Natural killer cell treated with Interleukin-12 subunit alpha and Interleukin-12 subunit beta and Interleukin-15 and Interleukin-18, amount 100 ng/mL, for 72 hours (primary cell): ENCODE data around the gene ZDHHC19. TPM values are rescaled to one million over a fixed set of nuclear protein-coding genes. Genes with fewer than 3 reads are reported as not detected.
"Not testable (repeated sequence)": the region's sequence is repeated elsewhere in the genome, so short reads cannot be mapped to it uniquely, and the experiment has no call there.

Experiments used
- ATAC-seq, 2 donors: fragments of 150-1000 bp; cut with Tn5 transposase in 1 of 2; sonication (Bioruptor Pico), chemical (Tn5 transposase) in 1 of 2; 2 replicates each; pipeline ENCODE4 v1.10.0; 2021
- DNase-seq: peaks from one replicate; pipeline ENCODE4 v3.0.0; 2022; ENCODE audit warnings: low spot score
- H3K27ac Mint-ChIP-seq, 2 donors: 1 replicate in 1 of 2; 2 replicates in 1 of 2; pipeline ENCODE4 v1.8.0; 2022; ENCODE audit warnings: mixed read lengths in 2 of 2, mild to moderate bottlenecking in 1 of 2, moderate library complexity in 1 of 2
- H3K27me3 Mint-ChIP-seq, 2 donors: 1 replicate in 1 of 2; 2 replicates in 1 of 2; pipeline ENCODE4 v1.8.0; 2022; ENCODE audit warnings: mixed read lengths in 2 of 2
- H3K36me3 Mint-ChIP-seq: one replicate; pipeline ENCODE4 v1.8.0; 2022; ENCODE audit warnings: mixed read lengths
- H3K4me1 Mint-ChIP-seq, 2 donors: 1 replicate in 1 of 2; 2 replicates in 1 of 2; pipeline ENCODE4 v1.8.0; 2022; ENCODE audit warnings: low read depth in 2 of 2, mixed read lengths in 2 of 2, mild to moderate bottlenecking in 1 of 2
- H3K4me3 Mint-ChIP-seq: one replicate; pipeline ENCODE4 v1.8.0; 2022; ENCODE audit warnings: mixed read lengths
- H3K9me3 Mint-ChIP-seq: 2 replicates; pipeline ENCODE4 v1.8.0; 2022; ENCODE audit warnings: mixed read lengths
- total RNA-seq, 2 donors: library from RNA; stranded (reverse); gene quantifications; one replicate each; pipeline ENCODE4 v1.2.3, GENCODE V29; 2022

Gene ZDHHC19
- total RNA-seq, 2 donors from 2014 or later, result 1.0 TPM; not detected in 1

- Mint-ChIP-seq H3K4me1 (no peaks in the 10 kb centered on the region), H3K27ac (no peak overlapping the region), H3K4me3 (no peak overlapping the region), H3K9me3 (no peaks in the 10 kb centered on the region), H3K27me3 (no peaks in the 10 kb centered on the region), H3K36me3 (no peaks in the 10 kb centered on the region)
- DNase-seq (no peak), ATAC-seq (no peak)
Observed at GRCh38 chr3:196169836-196170240, 41.4 kb downstream of the ZDHHC19 start.

- no peak overlapping the region for H3K4me3 Mint-ChIP-seq
Observed at GRCh38 chr3:196168808-196169391, 42.3 kb downstream of the ZDHHC19 start.

GRCh38 chr3:196166741-196167140, 44.5 kb downstream of the ZDHHC19 start:
- DNase-seq, result no peak
- Mint-ChIP-seq H3K9me3 (no peaks in the 10 kb centered on the region), H3K27ac (no peak overlapping the region), H3K4me1 (no peaks in the 10 kb centered on the region), H3K36me3 (no peaks in the 10 kb centered on the region), H3K27me3 (no peaks in the 10 kb centered on the region), H3K4me3 (no peak overlapping the region)
- no peak for ATAC-seq

More at GRCh38 chr3:196168808-196169391, 42.3 kb downstream of the ZDHHC19 start:
- ATAC-seq (no peak), DNase-seq (no peak)
- H3K36me3 Mint-ChIP-seq, result no peaks in the 10 kb centered on the region
- H3K9me3 Mint-ChIP-seq, result no peaks in the 10 kb centered on the region
- H3K27ac Mint-ChIP-seq, result no peak overlapping the region
- no peaks in the 10 kb centered on the region for H3K27me3 Mint-ChIP-seq
- H3K4me1 Mint-ChIP-seq, result no peaks in the 10 kb centered on the region

GRCh38 chr3:196165850-196166249, 45.4 kb downstream of the ZDHHC19 start:
- H3K4me3 Mint-ChIP-seq, result no peak overlapping the region
- no peaks in the 10 kb centered on the region for H3K9me3 Mint-ChIP-seq
- H3K27me3 Mint-ChIP-seq, result no peaks in the 10 kb centered on the region
- H3K4me1 Mint-ChIP-seq, result no peaks in the 10 kb centered on the region
- no peaks in the 10 kb centered on the region for H3K36me3 Mint-ChIP-seq
- no peak overlapping the region for H3K27ac Mint-ChIP-seq
- ATAC-seq (no peak), DNase-seq (no peak)

- H3K9me3 Mint-ChIP-seq, H3K4me1 Mint-ChIP-seq, H3K27me3 Mint-ChIP-seq, ATAC-seq, H3K36me3 Mint-ChIP-seq, H3K27ac Mint-ChIP-seq, H3K4me3 Mint-ChIP-seq, DNase-seq: not testable (repeated sequence)
Observed at GRCh38 chr3:196165006-196165575, 46.1 kb downstream of the ZDHHC19 start.

GRCh38 chr3:196164576-196164975, 46.6 kb downstream of the ZDHHC19 start:
- ATAC-seq (no peak), DNase-seq (no peak)
- Mint-ChIP-seq H3K4me1 (peaks cover 0 to 7% of the 10 kb centered on the region in 2 donors), H3K9me3 (no peaks in the 10 kb centered on the region), H3K27ac (no peak overlapping the region), H3K36me3 (no peaks in the 10 kb centered on the region), H3K27me3 (no peaks in the 10 kb centered on the region), H3K4me3 (no peak overlapping the region)

- peaks cover 0 to 7% of the 10 kb centered on the region in 2 donors for H3K4me1 Mint-ChIP-seq
- H3K4me3 Mint-ChIP-seq, result no peak overlapping the region
- no peak overlapping the region for H3K27ac Mint-ChIP-seq
- no peaks in the 10 kb centered on the region for H3K9me3 Mint-ChIP-seq
- H3K27me3 Mint-ChIP-seq, result no peaks in the 10 kb centered on the region
- ATAC-seq (no peak), DNase-seq (no peak)
- H3K36me3 Mint-ChIP-seq, result no peaks in the 10 kb centered on the region
Observed at GRCh38 chr3:196163666-196164493, 47.3 kb downstream of the ZDHHC19 start.

- H3K9me3 Mint-ChIP-seq, result no peaks in the 10 kb centered on the region
- no peak overlapping the region for H3K27ac Mint-ChIP-seq
- ATAC-seq (no peak), DNase-seq (no peak)
- H3K4me3 Mint-ChIP-seq, result no peak overlapping the region
- H3K27me3 Mint-ChIP-seq, result no peaks in the 10 kb centered on the region
- H3K36me3 Mint-ChIP-seq, result no peaks in the 10 kb centered on the region
- H3K4me1 Mint-ChIP-seq, result peaks cover 0 to 7% of the 10 kb centered on the region in 2 donors
Observed at GRCh38 chr3:196163212-196163611, 48.0 kb downstream of the ZDHHC19 start.

- Mint-ChIP-seq H3K36me3 (no peaks in the 10 kb centered on the region), H3K27me3 (no peaks in the 10 kb centered on the region), H3K9me3 (no peaks in the 10 kb centered on the region), H3K4me1 (peaks cover 0 to 7% of the 10 kb centered on the region in 2 donors), H3K27ac (no peak overlapping the region), H3K4me3 (no peak overlapping the region)
- ATAC-seq, result no peak
- no peak for DNase-seq
Observed at GRCh38 chr3:196162679-196163078, 48.5 kb downstream of the ZDHHC19 start.

GRCh38 chr3:196159952-196160804, 51.0 kb downstream of the ZDHHC19 start:
- H3K36me3 Mint-ChIP-seq, result no peaks in the 10 kb centered on the region
- ATAC-seq, result peak in 1 of 2 donors; percentile 33
- peak overlapping the region; percentile 38 to 46 for H3K27ac Mint-ChIP-seq
- H3K27me3 Mint-ChIP-seq, result no peaks in the 10 kb centered on the region
- no peak overlapping the region for H3K4me3 Mint-ChIP-seq
- peaks cover 0 to 8% of the 10 kb centered on the region in 2 donors for H3K4me1 Mint-ChIP-seq
- DNase-seq, result no peak
- no peaks in the 10 kb centered on the region for H3K9me3 Mint-ChIP-seq

- H3K4me3 Mint-ChIP-seq, result no peak overlapping the region
- no peaks in the 10 kb centered on the region for H3K36me3 Mint-ChIP-seq
- ATAC-seq, result no peak
- no peak for DNase-seq
- peaks cover 3 to 13% of the 10 kb centered on the region in 2 donors for H3K4me1 Mint-ChIP-seq
- H3K27ac Mint-ChIP-seq, result no peak overlapping the region
- H3K9me3 Mint-ChIP-seq, result no peaks in the 10 kb centered on the region
- H3K27me3 Mint-ChIP-seq, result no peaks in the 10 kb centered on the region
Observed at GRCh38 chr3:196159526-196159925, 51.7 kb downstream of the ZDHHC19 start.

GRCh38 chr3:196156160-196156559, 55.0 kb downstream of the ZDHHC19 start:
- Mint-ChIP-seq H3K4me3 (no peak overlapping the region), H3K9me3 (no peaks in the 10 kb centered on the region), H3K27me3 (no peaks in the 10 kb centered on the region), H3K27ac (no peak overlapping the region), H3K36me3 (no peaks in the 10 kb centered on the region), H3K4me1 (peaks cover 3 to 13% of the 10 kb centered on the region in 2 donors)
- no peak for ATAC-seq
- DNase-seq, result no peak

- no peaks in the 10 kb centered on the region for H3K27me3 Mint-ChIP-seq
- no peaks in the 10 kb centered on the region for H3K9me3 Mint-ChIP-seq
- peaks cover 3 to 6% of the 10 kb centered on the region in 2 donors for H3K4me1 Mint-ChIP-seq
- no peak overlapping the region for H3K27ac Mint-ChIP-seq
- no peaks in the 10 kb centered on the region for H3K36me3 Mint-ChIP-seq
- no peak overlapping the region for H3K4me3 Mint-ChIP-seq
- DNase-seq, result no peak
- ATAC-seq, result no peak
Observed at GRCh38 chr3:196150481-196150880, 60.7 kb downstream of the ZDHHC19 start.
